Duodenal mucosa (tissue), 2 donors: ENCODE data around the gene USP25.

Source experiments
- H3K27ac ChIP-seq: one replicate; pipeline ENCODE4 v1.7.0; 2013; ENCODE audit warnings: low read depth, low read length
- H3K27me3 ChIP-seq, 2 donors: one replicate each; pipeline ENCODE4 v1.7.0; 2013; ENCODE audit warnings: low read length in 2 of 2, control low read depth in 1 of 2; ENCODE audit not compliant: insufficient read depth in 2 of 2, control insufficient read depth in 1 of 2
- H3K36me3 ChIP-seq, 2 donors: one replicate each; pipeline ENCODE4 v1.7.0; 2013; ENCODE audit warnings: low read length in 2 of 2, control low read depth in 1 of 2; ENCODE audit not compliant: insufficient read depth in 2 of 2, control insufficient read depth in 1 of 2
- H3K4me1 ChIP-seq, 2 donors: one replicate each; pipeline ENCODE4 v1.7.0; 2013; ENCODE audit warnings: low read length in 2 of 2, control low read depth in 1 of 2; ENCODE audit not compliant: insufficient read depth in 2 of 2, control insufficient read depth in 1 of 2
- H3K4me3 ChIP-seq, 2 donors: one replicate each; pipeline ENCODE4 v1.7.0; 2013; ENCODE audit warnings: low read length in 2 of 2, low read depth in 1 of 2
- H3K9ac ChIP-seq, 2 donors: one replicate each; pipeline ENCODE4 v1.7.0; 2013; ENCODE audit warnings: low read length in 2 of 2, low read depth in 1 of 2
- H3K9me3 ChIP-seq, 2 donors: one replicate each; pipeline ENCODE4 v1.7.0; 2013; ENCODE audit warnings: low read length in 2 of 2, control low read depth in 1 of 2; ENCODE audit not compliant: control insufficient read depth in 1 of 2

The USP25 gene

GRCh38 chr21:15701830-15702229 lies 28.0 kb upstream of the USP25 start:
- Histone ChIP-seq H3K27ac (no peak overlapping the region), H3K4me3 (no peak overlapping the region), H3K9ac (no peak overlapping the region), H3K9me3 (no peaks in the 10 kb centered on the region), H3K36me3 (no peaks in the 10 kb centered on the region), H3K4me1 (no peaks in the 10 kb centered on the region), H3K27me3 (no peaks in the 10 kb centered on the region)

DNA sequence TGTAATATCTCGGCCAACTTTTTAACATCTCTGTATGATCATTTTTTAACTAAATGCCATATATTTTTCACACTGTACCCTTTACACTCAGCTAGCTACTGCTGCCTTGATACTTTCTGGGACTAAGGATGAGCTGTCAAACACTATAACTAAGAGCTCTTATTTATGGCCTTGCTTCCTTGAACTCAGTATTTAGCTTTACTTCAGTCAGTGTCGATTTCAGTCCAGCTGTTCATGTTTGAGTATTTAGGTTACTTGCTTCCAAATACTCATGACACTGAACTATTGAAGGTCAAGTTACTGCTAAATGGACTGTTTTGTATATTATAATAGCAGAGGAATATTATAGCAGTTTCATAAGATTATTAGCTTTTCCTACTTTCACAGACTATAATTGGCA lies 25.9 kb upstream of the USP25 start:
- no peaks in the 10 kb centered on the region for H3K4me1 ChIP-seq
- no peaks in the 10 kb centered on the region for H3K9me3 ChIP-seq
- H3K4me3 ChIP-seq, result no peak overlapping the region
- no peak overlapping the region for H3K9ac ChIP-seq
- H3K36me3 ChIP-seq, result no peaks in the 10 kb centered on the region
- no peak overlapping the region for H3K27ac ChIP-seq
- H3K27me3 ChIP-seq, result no peaks in the 10 kb centered on the region

GRCh38 chr21:15706696-15707095 lies 23.1 kb upstream of the USP25 start:
- Histone ChIP-seq H3K4me1 (no peaks in the 10 kb centered on the region), H3K27me3 (no peaks in the 10 kb centered on the region), H3K9ac (no peak overlapping the region), H3K27ac (no peak overlapping the region), H3K4me3 (no peak overlapping the region), H3K36me3 (no peaks in the 10 kb centered on the region), H3K9me3 (no peaks in the 10 kb centered on the region)

GRCh38 chr21:15713412-15713811 lies 16.4 kb upstream of the USP25 start:
- H3K4me3 ChIP-seq, result no peak overlapping the region
- no peaks in the 10 kb centered on the region for H3K9me3 ChIP-seq
- H3K9ac ChIP-seq, result no peak overlapping the region
- no peak overlapping the region for H3K27ac ChIP-seq
- no peaks in the 10 kb centered on the region for H3K36me3 ChIP-seq
- no peaks in the 10 kb centered on the region for H3K4me1 ChIP-seq
- H3K27me3 ChIP-seq, result no peaks in the 10 kb centered on the region

GRCh38 chr21:15718711-15719110 lies 11.1 kb upstream of the USP25 start:
- H3K27me3 ChIP-seq, result no peaks in the 10 kb centered on the region
- no peaks in the 10 kb centered on the region for H3K4me1 ChIP-seq
- H3K9ac ChIP-seq, result no peak overlapping the region
- H3K4me3 ChIP-seq, result no peak overlapping the region
- no peaks in the 10 kb centered on the region for H3K9me3 ChIP-seq
- H3K36me3 ChIP-seq, result no peaks in the 10 kb centered on the region
- no peak overlapping the region for H3K27ac ChIP-seq

- H3K36me3 ChIP-seq, result no peaks in the 10 kb centered on the region
- H3K27ac ChIP-seq, result no peak overlapping the region
- H3K4me3 ChIP-seq, result no peak overlapping the region
- H3K9ac ChIP-seq, result no peak overlapping the region
- no peaks in the 10 kb centered on the region for H3K9me3 ChIP-seq
- H3K27me3 ChIP-seq, result no peaks in the 10 kb centered on the region
- H3K4me1 ChIP-seq, result no peaks in the 10 kb centered on the region
These were observed 9.8 kb upstream of the USP25 start for GRCh38 chr21:15719976-15720375.

GRCh38 chr21:15722591-15723324 lies 7.0 kb upstream of the USP25 start:
- Histone ChIP-seq H3K27ac (no peak overlapping the region), H3K27me3 (no peaks in the 10 kb centered on the region), H3K4me1 (no peaks in the 10 kb centered on the region), H3K9ac (no peak overlapping the region), H3K9me3 (no peaks in the 10 kb centered on the region), H3K36me3 (no peaks in the 10 kb centered on the region), H3K4me3 (no peak overlapping the region)

DNA sequence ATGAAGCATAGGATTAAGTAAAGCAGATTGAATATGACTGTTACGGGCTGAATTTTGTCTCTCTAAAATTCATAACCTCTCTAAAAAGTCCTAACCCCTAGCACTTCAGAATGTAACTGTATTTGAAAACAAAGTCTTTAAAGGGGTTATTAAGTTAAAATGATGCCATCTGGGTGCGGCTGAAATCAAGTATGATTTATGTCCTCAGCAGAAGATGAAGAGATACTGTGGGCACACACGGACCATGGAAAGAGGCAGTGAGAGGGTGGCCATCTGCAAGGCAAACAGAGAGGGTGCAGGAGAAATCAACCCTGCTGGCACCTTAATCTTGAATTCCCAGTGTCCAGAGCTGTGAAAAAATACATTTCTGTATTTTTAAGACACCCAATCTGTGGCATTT lies 3.8 kb upstream of the USP25 start:
- peaks cover 0 to 5% of the 10 kb centered on the region in 2 donors for H3K4me1 ChIP-seq
- no peak overlapping the region for H3K27ac ChIP-seq
- no peak overlapping the region for H3K9ac ChIP-seq
- H3K27me3 ChIP-seq, result no peaks in the 10 kb centered on the region
- no peak overlapping the region for H3K4me3 ChIP-seq
- no peaks in the 10 kb centered on the region for H3K36me3 ChIP-seq
- no peaks in the 10 kb centered on the region for H3K9me3 ChIP-seq

DNA sequence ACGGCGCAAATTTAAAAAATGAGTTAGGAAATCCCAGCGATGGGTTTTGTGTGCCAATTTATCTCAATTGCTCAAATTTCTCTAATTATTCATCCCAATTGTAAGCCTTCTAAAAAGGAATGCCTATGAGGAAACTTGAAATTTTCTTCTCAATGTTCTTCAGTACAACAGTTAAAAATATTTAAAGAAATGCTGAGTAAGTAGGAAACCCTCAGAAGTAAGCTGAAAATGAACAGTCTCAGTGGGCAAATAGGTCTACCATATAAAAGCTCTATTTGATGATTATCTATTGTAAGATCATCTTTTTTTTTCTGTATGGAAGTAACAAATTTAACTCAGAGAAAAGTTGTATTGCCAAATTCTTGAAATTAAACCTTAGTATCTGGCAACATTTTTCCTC lies 1.7 kb upstream of the USP25 start:
- H3K4me1 ChIP-seq, result peaks cover 11 to 20% of the 10 kb centered on the region in 2 donors
- H3K27ac ChIP-seq, result no peak overlapping the region
- no peaks in the 10 kb centered on the region for H3K36me3 ChIP-seq
- no peaks in the 10 kb centered on the region for H3K9me3 ChIP-seq
- no peak overlapping the region for H3K4me3 ChIP-seq
- no peak overlapping the region for H3K9ac ChIP-seq
- no peaks in the 10 kb centered on the region for H3K27me3 ChIP-seq

- Histone ChIP-seq H3K4me1 (peaks cover 11 to 20% of the 10 kb centered on the region in 2 donors), H3K27me3 (no peaks in the 10 kb centered on the region), H3K4me3 (peak overlapping the region; percentile 74 to 86), H3K9ac (peak overlapping the region; percentile 65 to 85), H3K27ac (peak overlapping the region; percentile 64), H3K9me3 (no peaks in the 10 kb centered on the region), H3K36me3 (no peaks in the 10 kb centered on the region)
These were observed 472 bp upstream of the USP25 start for GRCh38 chr21:15729346-15729673.
